B cell (primary cell): ENCODE measurements around the gene CAMK2D. TPM values are rescaled to one million over a fixed set of nuclear protein-coding genes. Genes with fewer than 3 reads are reported as not detected.

ENCODE experiments used
- ATAC-seq: fragments of 200-7000 bp; cut with Tn5 transposase; one replicate; pipeline ENCODE4 v1.10.0; 2021; ENCODE audit warnings: low read depth, mild to moderate bottlenecking, moderate number of reproducible peaks, moderate library complexity
- CTCF ChIA-PET: fragments of 350-600 bp; sonication (Branson Sonifier 250); formaldehyde crosslinking; loops from one replicate; lab custom pipeline; 2021; ENCODE audit warnings: antibody characterized with exemption, inconsistent platforms; lab: Charles Lee
- POLR2A ChIA-PET: fragments of 350-600 bp; sonication (Branson Sonifier 250); formaldehyde crosslinking; loops from one replicate; lab custom pipeline; 2021; ENCODE audit warnings: antibody characterized with exemption; lab: Charles Lee
- DNase-seq: peaks from one replicate; pipeline ENCODE4 v3.0.0; 2013
- H2AFZ ChIP-seq: 2 replicates; pipeline ENCODE4 v1.6.1; 2012; ENCODE audit warnings: mild to moderate bottlenecking, low read depth, low read length; ENCODE audit not compliant: insufficient read depth, poor library complexity, severe bottlenecking
- H3K27ac ChIP-seq, 2 donors: 1 replicate in 1 of 2; 2 replicates in 1 of 2; pipeline ENCODE4 v1.5.1; 2012 to 2013; ENCODE audit warnings: low read length in 2 of 2, mild to moderate bottlenecking in 2 of 2, moderate library complexity in 1 of 2
- H3K27me3 ChIP-seq, 4 experiments: fragments of 200-600 bp in 1 of 4; sonication (generic) in 1 of 4; replicated peaks in 1 of 4; 1 replicate in 2 of 4; 2 replicates in 2 of 4; pipeline versions ENCODE4 v1.6.1 to v1.7.0; 2013 to 2016; ENCODE audit warnings: low read length in 3 of 4, mild to moderate bottlenecking in 2 of 4, mixed read lengths in 1 of 4, moderate library complexity in 1 of 4; ENCODE audit not compliant: insufficient read depth in 4 of 4, control insufficient read depth in 3 of 4; ENCODE audit errors: control extremely low read depth in 1 of 4
- H3K36me3 ChIP-seq, 2 experiments: replicated peaks in 1 of 2; 1 replicate in 1 of 2; 2 replicates in 1 of 2; pipeline versions ENCODE4 v1.6.1 to v1.7.1; 2013; ENCODE audit warnings: low read length in 1 of 2; ENCODE audit not compliant: insufficient read depth in 2 of 2, control insufficient read depth in 1 of 2; ENCODE audit errors: control extremely low read depth in 1 of 2, extremely low read depth in 1 of 2
- H3K4me1 ChIP-seq, 2 donors: fragments of 200-600 bp in 1 of 2; sonication (generic) in 1 of 2; 1 replicate in 1 of 2; 2 replicates in 1 of 2; pipeline versions ENCODE4 v1.5.1 to v1.6.1; 2013 to 2017; ENCODE audit warnings: low read length in 2 of 2; ENCODE audit not compliant: control insufficient read depth in 2 of 2, insufficient read depth in 2 of 2
- H3K4me2 ChIP-seq: replicated peaks from 2 replicates; pipeline ENCODE3; 2012; ENCODE audit warnings: mild to moderate bottlenecking, low read depth, low read length; ENCODE audit not compliant: poor library complexity, severe bottlenecking
- H3K4me3 ChIP-seq, 5 experiments: fragments of 200-600 bp in 1 of 5; sonication (generic) in 1 of 5; 1 replicate in 3 of 5; 2 replicates in 2 of 5; pipeline versions ENCODE4 v1.5.1 to v1.7.0; 2011 to 2016; ENCODE audit warnings: low read length in 4 of 5, mild to moderate bottlenecking in 4 of 5, low read depth in 2 of 5, control low read depth in 1 of 5, moderate library complexity in 1 of 5; ENCODE audit not compliant: insufficient read depth in 1 of 5; ENCODE audit errors: control extremely low read depth in 1 of 5, extremely low read depth in 1 of 5
- H3K79me2 ChIP-seq: fragments of 200-600 bp; sonication (generic); one replicate; pipeline ENCODE4 v1.6.0; 2016; ENCODE audit warnings: low read length; ENCODE audit not compliant: control insufficient read depth, insufficient read depth
- H3K9ac ChIP-seq: fragments of 200-600 bp; sonication (generic); 2 replicates; pipeline ENCODE4 v1.6.1; 2017; ENCODE audit warnings: mild to moderate bottlenecking, low read length, moderate library complexity
- H3K9me3 ChIP-seq, 3 donors: one replicate each; pipeline versions ENCODE4 v1.6.1 to v1.7.1; 2013; ENCODE audit warnings: low read length in 2 of 3; ENCODE audit not compliant: control insufficient read depth in 2 of 3, insufficient read depth in 1 of 3; ENCODE audit errors: control extremely low read depth in 1 of 3
- H4K20me1 ChIP-seq: 2 replicates; pipeline ENCODE4 v1.6.0; 2012; ENCODE audit warnings: mild to moderate bottlenecking, low read length; ENCODE audit not compliant: insufficient read depth, control insufficient read depth, poor library complexity, severe bottlenecking
- H3K27ac Mint-ChIP-seq: one replicate; pipeline ENCODE4 v1.8.0; 2021; ENCODE audit warnings: mixed read lengths
- H3K27me3 Mint-ChIP-seq: one replicate; pipeline ENCODE4 v1.8.0; 2021; ENCODE audit warnings: mixed read lengths
- H3K4me1 Mint-ChIP-seq: one replicate; pipeline ENCODE4 v1.8.0; 2021; ENCODE audit warnings: mixed read lengths
- H3K4me3 Mint-ChIP-seq: one replicate; pipeline ENCODE4 v1.8.0; 2021; ENCODE audit warnings: mixed read lengths
- H3K9me3 Mint-ChIP-seq: one replicate; pipeline ENCODE4 v1.8.0; 2022; ENCODE audit warnings: mixed read lengths; ENCODE audit not compliant: insufficient read depth
- EZH2 ChIP-seq: IDR thresholded peaks from 2 replicates; pipeline ENCODE4 v1.6.1; 2012; ENCODE audit warnings: borderline replicate concordance, low read depth, mild to moderate bottlenecking, moderate library complexity, low read length; ENCODE audit not compliant: insufficient read depth, poor library complexity, severe bottlenecking
- WGBS: methylation state at CpG from one replicate; pipeline ENCODE4 v1.1.5; 2013; ENCODE audit warnings: missing lambda C conversion rate; ENCODE audit not compliant: insufficient coverage; 5-methylcytosine and 5-hydroxymethylcytosine counted together
- intact Hi-C: fragments of 100-400 bp; cut with micrococcal nuclease; formaldehyde crosslinking; loops from one replicate; pipeline ENCODE4 v1.10.0; 2022
- polyA minus RNA-seq: library from RNA; depleted of rRNA, polyadenylated mRNA; stranded (reverse); fragments of >200 nt; gene quantifications from 2 replicates; pipeline ENCODE4 v1.2.3, GENCODE V29; 2012
- polyA plus RNA-seq: library from polyadenylated mRNA; depleted of rRNA; stranded (reverse); fragments of >200 nt; gene quantifications from 2 replicates; pipeline ENCODE4 v1.2.3, GENCODE V29; 2012
- total RNA-seq, 2 donors: library from RNA; stranded (reverse); fragments of 120-200 nt in 1 of 2; gene quantifications; 1 replicate in 1 of 2; 2 replicates in 1 of 2; pipeline versions ENCODE4 v1.2.3 to v1.2.4, GENCODE V29; 2013 to 2022
- TF ChIP-seq, protein P1 (sequence below): fragments of 200-600 bp; IDR thresholded peaks from one replicate; pipeline ENCODE4 v1.8.0; 2022; ENCODE audit warnings: antibody characterized with exemption, mild to moderate bottlenecking

Gene CAMK2D
- total RNA-seq (55.9 and 57.0 TPM in 2 replicates), polyA plus RNA-seq (26.3 and 35.6 TPM in 2 replicates), polyA minus RNA-seq (69.4 and 106 TPM in 2 replicates)
- total RNA-seq (2013) = 104 TPM

DNA sequence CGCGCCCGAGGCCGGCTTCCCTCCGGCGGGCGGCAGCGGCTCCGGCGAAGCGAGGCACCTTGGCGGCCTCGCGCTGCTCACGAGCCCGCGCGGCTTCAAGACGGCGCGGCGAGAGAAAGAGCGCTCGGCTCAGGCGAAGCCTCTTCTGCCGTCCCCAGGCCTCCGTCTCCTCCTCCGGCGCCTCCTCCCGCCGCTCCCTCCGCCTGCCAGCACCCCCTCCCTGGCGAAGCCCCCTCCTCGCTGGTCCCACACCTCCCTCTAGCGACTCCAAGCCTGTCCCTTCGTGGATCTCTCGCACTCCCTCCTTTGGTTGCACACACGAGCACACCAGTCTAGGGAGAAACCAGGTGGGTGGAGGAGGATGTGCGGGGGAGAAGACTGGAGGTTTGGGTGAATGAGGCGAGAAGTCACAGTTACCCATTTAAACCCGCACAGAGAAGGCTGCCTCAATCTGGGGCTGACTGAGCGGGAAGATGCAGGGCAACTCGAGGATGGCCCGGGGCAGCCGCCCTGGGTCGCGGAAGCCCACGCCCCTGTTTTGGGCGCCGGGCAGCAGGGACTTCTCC lies at the start of gene CAMK2D:
CAMK2D (minus strand) TSS at position 119 of the 566 bp plus-strand sequence. CDS start 670 bp downstream, outside the sequence.
- Histone ChIP-seq H3K9me3 (no peaks in the 10 kb centered on the region), H3K79me2 (peaks cover 42% of the 10 kb centered on the region), H3K36me3 (peaks cover 2 to 9% of the 10 kb centered on the region in 2 experiments), H3K27me3 (no peaks in the 10 kb centered on the region), H2AFZ (peak within 1 kb of the TSS; percentile 74), H3K4me1 (peaks cover 16 to 27% of the 10 kb centered on the region in 2 donors), H3K9ac (peak within 1 kb of the TSS; percentile 82), H3K4me2 (peak within 1 kb of the TSS; percentile 72), H3K4me3 (peak within 1 kb of the TSS; percentile 91 to 96 (median 93)), H4K20me1 (peaks cover 5% of the 10 kb centered on the region), H3K27ac (peak within 1 kb of the TSS; percentile 98 to 99)
- peak; percentile 46 for ATAC-seq
- no peaks in the 10 kb centered on the region for H3K9me3 Mint-ChIP-seq
- peak within 1 kb of the TSS; percentile 98 for H3K27ac Mint-ChIP-seq
- ChIA-PET CTCF (interaction anchor here (0.5 to 3.9 kb wide), 9 partner anchors 11 to 367 kb away, joined by 3 to 25 read pairs (median 4); no protein-coding TSS in a partner anchor), POLR2A (interaction anchor here (0.6 to 2.1 kb wide), 7 partner anchors 125 to 214 kb away, joined by 3 to 11 read pairs (median 4); no protein-coding TSS in a partner anchor)
- H3K4me3 Mint-ChIP-seq = peak within 1 kb of the TSS; percentile 94
- no peak for TF ChIP-seq EZH2
- TF ChIP-seq, protein P1, sequence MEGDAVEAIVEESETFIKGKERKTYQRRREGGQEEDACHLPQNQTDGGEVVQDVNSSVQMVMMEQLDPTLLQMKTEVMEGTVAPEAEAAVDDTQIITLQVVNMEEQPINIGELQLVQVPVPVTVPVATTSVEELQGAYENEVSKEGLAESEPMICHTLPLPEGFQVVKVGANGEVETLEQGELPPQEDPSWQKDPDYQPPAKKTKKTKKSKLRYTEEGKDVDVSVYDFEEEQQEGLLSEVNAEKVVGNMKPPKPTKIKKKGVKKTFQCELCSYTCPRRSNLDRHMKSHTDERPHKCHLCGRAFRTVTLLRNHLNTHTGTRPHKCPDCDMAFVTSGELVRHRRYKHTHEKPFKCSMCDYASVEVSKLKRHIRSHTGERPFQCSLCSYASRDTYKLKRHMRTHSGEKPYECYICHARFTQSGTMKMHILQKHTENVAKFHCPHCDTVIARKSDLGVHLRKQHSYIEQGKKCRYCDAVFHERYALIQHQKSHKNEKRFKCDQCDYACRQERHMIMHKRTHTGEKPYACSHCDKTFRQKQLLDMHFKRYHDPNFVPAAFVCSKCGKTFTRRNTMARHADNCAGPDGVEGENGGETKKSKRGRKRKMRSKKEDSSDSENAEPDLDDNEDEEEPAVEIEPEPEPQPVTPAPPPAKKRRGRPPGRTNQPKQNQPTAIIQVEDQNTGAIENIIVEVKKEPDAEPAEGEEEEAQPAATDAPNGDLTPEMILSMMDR = peak; percentile 34
- intact Hi-C loops = loop anchor here (1.0 to 5.0 kb wide), 10 partner anchors 19 to 836 kb away; partner anchors contain the start of gene UGT8
- under 1% methylated on average over 43 of the region's 50 CpGs for WGBS
- H3K4me1 Mint-ChIP-seq = peaks cover 36% of the 10 kb centered on the region
- peak; percentile 91 for DNase-seq
- no peaks in the 10 kb centered on the region for H3K27me3 Mint-ChIP-seq

DNA sequence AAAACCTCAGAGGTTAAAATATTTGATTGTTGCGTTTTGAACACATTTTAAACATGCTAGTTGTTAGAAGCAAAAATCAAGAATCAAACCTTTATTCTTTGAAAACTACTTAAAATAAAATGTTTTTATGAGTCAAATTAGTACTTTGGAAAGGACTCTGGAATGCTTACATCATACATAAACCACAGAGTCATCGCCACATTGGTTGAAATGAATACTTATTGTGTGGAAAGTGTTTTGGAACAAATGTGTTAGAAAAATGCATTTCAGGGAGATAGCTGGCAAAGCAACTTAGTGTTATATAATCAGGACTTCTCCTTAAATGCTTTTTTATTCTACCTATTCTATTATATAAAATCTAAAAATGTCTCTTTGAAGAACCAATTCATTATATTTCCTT lies 49.4 kb upstream of the CAMK2D start:
- TF ChIP-seq, protein P1 = no peak
- TF ChIP-seq EZH2 = no peak
- H3K27ac ChIP-seq = no peak overlapping the region
- DNase-seq (no peak), ATAC-seq (no peak)
- WGBS = no CpG with 5 or more reads among the region's 2 CpGs
- ChIA-PET POLR2A (no interaction called here), CTCF (no interaction called here)
- no peaks in the 10 kb centered on the region for H3K79me2 ChIP-seq
- Mint-ChIP-seq H3K4me1 (no peaks in the 10 kb centered on the region), H3K27ac (no peak overlapping the region), H3K4me3 (no peak overlapping the region), H3K9me3 (no peaks in the 10 kb centered on the region), H3K27me3 (no peaks in the 10 kb centered on the region)
- peaks cover 0 to 3% (median 0%) of the 10 kb centered on the region in 4 experiments for H3K27me3 ChIP-seq
- H4K20me1 ChIP-seq = no peaks in the 10 kb centered on the region
- no peaks in the 10 kb centered on the region for H3K4me1 ChIP-seq
- no peaks in the 10 kb centered on the region for H3K36me3 ChIP-seq
- H2AFZ ChIP-seq = no peak overlapping the region
- intact Hi-C loops = no loop called here
- no peak overlapping the region for H3K4me2 ChIP-seq
- no peaks in the 10 kb centered on the region for H3K9me3 ChIP-seq
- no peak overlapping the region for H3K9ac ChIP-seq
- H3K4me3 ChIP-seq = no peak overlapping the region
